HG03045 (cell line): ENCODE data around the gene TMEM223.
"Not testable (repeated sequence)": the region's sequence is repeated elsewhere in the genome, so short reads cannot be mapped to it uniquely, and the experiment has no call there.

Source experiments
- ATAC-seq: cut with Tn5 transposase; IDR thresholded peaks from one replicate; pipeline ENCODE4 v1.9.1; 2021; ENCODE audit warnings: mild to moderate bottlenecking, moderate library complexity; ENCODE audit not compliant: unreplicated experiment

TMEM223 gene, protein sequence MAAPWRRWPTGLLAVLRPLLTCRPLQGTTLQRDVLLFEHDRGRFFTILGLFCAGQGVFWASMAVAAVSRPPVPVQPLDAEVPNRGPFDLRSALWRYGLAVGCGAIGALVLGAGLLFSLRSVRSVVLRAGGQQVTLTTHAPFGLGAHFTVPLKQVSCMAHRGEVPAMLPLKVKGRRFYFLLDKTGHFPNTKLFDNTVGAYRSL

DNA sequence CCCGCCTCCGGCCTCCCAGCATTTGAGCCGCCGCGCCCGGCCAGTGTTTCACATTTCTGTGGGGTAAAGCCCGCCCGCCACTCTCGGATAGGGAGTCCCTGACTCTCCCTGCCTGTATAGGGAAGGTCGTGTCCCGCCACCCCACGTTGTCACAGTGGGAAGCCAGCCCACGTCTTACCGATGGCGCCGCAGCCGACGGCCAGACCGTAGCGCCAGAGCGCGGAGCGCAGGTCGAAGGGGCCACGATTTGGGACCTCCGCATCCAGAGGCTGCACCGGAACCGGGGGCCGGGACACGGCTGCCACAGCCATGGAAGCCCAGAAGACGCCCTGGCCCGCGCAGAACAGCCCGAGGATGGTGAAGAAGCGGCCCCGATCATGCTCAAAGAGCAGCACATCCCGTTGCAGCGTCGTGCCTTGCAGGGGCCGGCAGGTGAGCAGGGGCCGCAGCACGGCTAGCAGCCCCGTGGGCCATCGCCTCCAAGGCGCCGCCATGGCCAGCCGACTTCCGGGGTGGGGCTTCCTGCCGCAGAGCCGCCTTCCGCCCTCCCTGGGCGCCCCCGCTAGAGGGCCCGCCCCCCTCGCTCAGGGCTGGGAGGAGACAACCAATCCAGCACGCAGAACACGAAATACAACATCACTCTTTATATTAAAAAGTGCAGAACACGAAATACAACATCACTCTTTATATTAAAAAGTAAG is at the start of gene TMEM223:
TMEM223 (minus strand) TSS at position 506 of the 701 bp plus-strand sequence; CDS start at position 494, 12 bp downstream.
- ATAC-seq = peak; percentile 55

GRCh38 chr11:62840721-62841360 is 49.0 kb upstream of the TMEM223 start:
- peak; percentile 14 for ATAC-seq

GRCh38 chr11:62839050-62839945 is 47.5 kb upstream of the TMEM223 start, which contains the start of gene WDR74:
Gene WDR74 (minus strand): TSS chr11:62839590. CDS start chr11:62839570, 20 bp downstream.
- ATAC-seq = peak; percentile 39

GRCh38 chr11:62835336-62835735 is 43.5 kb upstream of the TMEM223 start:
- no peak for ATAC-seq

GRCh38 chr11:62832336-62833234 is 40.8 kb upstream of the TMEM223 start, which contains the start of gene TEX54:
Gene TEX54 (minus strand): TSS chr11:62832841.
- no peak for ATAC-seq

DNA sequence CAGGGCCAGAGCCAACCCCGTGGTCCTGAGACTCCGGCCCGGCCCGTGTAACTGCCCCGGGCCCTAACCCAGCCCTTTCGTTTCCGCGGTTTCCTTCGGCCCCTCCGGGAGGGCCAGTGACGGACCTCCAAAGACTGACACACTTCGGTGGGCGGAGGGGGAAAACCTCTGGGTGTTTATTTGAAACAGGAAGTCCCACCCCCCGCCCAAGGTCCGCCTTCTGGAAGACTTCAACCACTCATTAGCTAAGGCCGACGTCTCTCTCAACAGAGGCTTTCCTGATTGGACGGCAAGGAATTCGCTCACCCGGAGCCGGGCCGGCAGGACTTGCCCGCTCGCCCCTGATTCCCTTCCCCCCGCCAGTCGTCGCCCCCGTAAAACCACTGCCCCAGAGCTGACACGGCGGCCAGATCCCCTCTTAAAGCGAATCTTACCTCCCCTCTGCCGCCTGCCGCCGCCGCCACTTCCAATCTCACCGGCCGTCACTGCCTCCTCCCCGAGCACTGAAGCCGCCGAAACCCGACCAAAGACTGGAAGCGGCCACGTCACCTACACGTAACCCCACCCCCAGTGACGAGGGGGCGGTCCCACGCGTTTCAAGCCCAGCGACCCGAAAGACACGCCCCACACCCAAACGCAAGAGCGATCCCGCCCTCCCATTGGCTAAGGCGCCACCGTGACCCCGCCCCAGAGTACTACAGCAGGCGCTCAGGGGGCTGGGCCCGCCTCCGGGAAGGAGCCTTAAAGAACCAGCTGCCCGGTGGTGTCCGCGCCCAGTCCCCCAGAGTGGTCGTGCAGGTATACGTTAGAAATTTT is 39.9 kb upstream of the TMEM223 start, which contains the start of gene STX5:
STX5 (minus strand) TSS at position 532 of the 816 bp plus-strand sequence. CDS start 808 bp downstream, outside the sequence.
- ATAC-seq = peak; percentile 87

- ATAC-seq = no peak
These were observed 39.2 kb upstream of the TMEM223 start for GRCh38 chr11:62830904-62831519.

DNA sequence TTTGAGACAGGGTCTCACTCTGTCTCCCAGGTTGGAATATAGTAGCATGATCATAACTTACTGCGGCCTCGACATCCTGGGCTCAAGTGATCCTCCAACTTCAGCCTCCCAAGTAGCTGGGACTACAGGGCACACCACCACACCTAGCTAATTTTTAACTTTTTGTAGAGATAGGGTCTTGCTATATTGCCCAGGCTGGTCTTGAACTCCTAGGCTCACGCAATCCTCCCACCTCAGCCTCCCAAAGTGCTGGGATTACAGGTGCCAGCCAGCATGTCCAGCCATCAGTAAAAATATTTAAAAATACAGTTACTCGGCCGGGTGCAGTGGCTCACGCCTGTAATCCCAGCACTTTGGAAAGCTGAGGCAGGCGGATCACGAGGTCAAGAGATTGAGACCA is 36.3 kb upstream of the TMEM223 start:
- not testable (repeated sequence) for ATAC-seq

GRCh38 chr11:62823677-62824076 is 31.9 kb upstream of the TMEM223 start:
- no peak for ATAC-seq

- ATAC-seq = no peak
These were observed 25.3 kb upstream of the TMEM223 start for GRCh38 chr11:62817129-62817528.

DNA sequence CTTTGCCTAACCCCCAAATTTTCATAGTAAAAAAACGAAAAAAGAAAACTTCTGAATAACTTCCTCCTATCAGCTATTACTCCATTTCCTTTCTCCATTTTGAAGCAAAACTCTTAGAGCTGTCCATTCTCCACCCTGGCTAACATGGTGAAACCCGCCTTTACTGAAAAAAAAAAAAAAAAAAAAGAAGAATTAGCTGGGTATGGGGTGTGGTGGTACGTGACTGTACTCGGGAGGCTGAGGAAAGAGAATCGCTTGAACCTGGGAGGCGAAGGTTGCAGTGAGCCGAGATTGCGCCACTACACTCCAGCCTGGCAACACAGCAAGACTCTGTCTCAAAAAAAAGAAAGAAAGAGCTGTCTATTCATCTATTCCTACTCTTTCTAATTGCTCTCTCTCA is 24.8 kb upstream of the TMEM223 start:
- no peak for ATAC-seq

DNA sequence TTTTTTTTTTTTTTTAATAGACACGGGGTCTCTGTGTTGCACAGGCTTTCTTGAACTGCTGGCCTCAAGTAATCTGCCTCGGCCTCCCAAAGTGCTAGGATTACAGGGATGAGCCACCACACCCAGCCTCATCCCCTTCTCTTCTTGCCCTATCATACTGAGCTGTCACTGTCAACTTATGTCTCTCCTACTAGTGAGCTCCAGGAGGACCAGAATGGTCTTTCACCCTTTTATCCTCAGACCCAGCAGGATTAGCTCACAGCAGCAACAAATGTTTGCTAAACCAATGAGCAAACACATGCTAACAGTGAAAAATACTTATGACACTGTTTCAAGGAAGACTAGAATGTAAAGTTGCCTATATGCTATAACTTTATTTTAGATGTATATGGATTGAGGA is 19.9 kb upstream of the TMEM223 start:
- no peak for ATAC-seq

- ATAC-seq = no peak
These were observed 18.9 kb upstream of the TMEM223 start for GRCh38 chr11:62810748-62811147.

- ATAC-seq = no peak
These were observed 14.9 kb upstream of the TMEM223 start for GRCh38 chr11:62806611-62807121.

DNA sequence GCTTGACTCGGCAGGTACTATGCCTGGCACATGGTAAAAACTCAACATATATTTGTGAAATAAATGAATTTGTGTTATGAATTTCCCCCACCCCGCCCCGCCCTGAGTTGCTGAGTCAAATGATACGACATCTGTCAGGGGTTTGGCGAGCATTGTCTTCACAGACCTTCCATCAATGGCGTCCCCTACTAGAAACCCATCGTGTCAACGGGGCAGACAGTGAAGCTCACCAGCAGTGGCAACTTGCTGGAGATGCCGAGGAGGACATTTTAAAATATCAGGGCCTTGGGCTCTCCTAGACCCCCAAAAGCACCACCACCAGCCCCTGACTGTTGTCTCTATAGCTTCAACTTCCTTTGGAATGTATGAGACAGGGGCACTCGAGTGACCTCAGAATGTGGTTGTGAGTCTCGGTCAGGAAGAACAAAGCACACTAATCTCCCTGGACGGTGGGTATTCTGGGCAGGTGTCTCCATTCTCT is 14.2 kb upstream of the TMEM223 start:
- no peak for ATAC-seq

GRCh38 chr11:62805076-62805892 is 13.5 kb upstream of the TMEM223 start, which contains the start of gene NXF1:
Gene NXF1 (minus strand): TSS chr11:62805440. CDS start chr11:62805356, 84 bp downstream.
- ATAC-seq = peak; percentile 82
